Thymus (tissue), 11 donors: Measurements from ENCODE around the gene CYB5B. TPM values are rescaled to one million over a fixed set of nuclear protein-coding genes. Genes with fewer than 3 reads are reported as not detected.

Experiments used
- DNase-seq, 9 donors: peaks; one replicate each; pipeline ENCODE4 v3.0.0-alpha.2; 2013; ENCODE audit warnings: low spot score in 9 of 9, low read depth in 6 of 9, missing footprints in 1 of 9
- H3K27ac ChIP-seq, 2 donors: one replicate each; pipeline ENCODE4 v1.5.1; 2013; ENCODE audit warnings: control low read depth in 1 of 2, low read depth in 1 of 2, low read length in 1 of 2, mild to moderate bottlenecking in 1 of 2, moderate library complexity in 1 of 2
- H3K27me3 ChIP-seq, 2 donors: one replicate each; pipeline ENCODE4 v1.5.1; 2013; ENCODE audit warnings: low read length in 1 of 2; ENCODE audit not compliant: control insufficient read depth in 2 of 2, insufficient read depth in 1 of 2
- H3K36me3 ChIP-seq, 2 donors: one replicate each; pipeline ENCODE4 v1.5.1; 2013; ENCODE audit warnings: low read length in 1 of 2, mild to moderate bottlenecking in 1 of 2, moderate library complexity in 1 of 2; ENCODE audit not compliant: control insufficient read depth in 2 of 2, insufficient read depth in 2 of 2
- H3K4me1 ChIP-seq, 2 donors: one replicate each; pipeline ENCODE4 v1.5.1; 2013; ENCODE audit warnings: low read length in 2 of 2; ENCODE audit not compliant: control insufficient read depth in 2 of 2, insufficient read depth in 2 of 2
- H3K4me3 ChIP-seq, 2 donors: one replicate each; pipeline ENCODE4 v1.5.1; 2013; ENCODE audit warnings: low read length in 2 of 2, control low read depth in 1 of 2, mild to moderate bottlenecking in 1 of 2
- H3K9me3 ChIP-seq, 2 donors: one replicate each; pipeline ENCODE4 v1.5.1; 2013; ENCODE audit warnings: low read length in 1 of 2, mild to moderate bottlenecking in 1 of 2; ENCODE audit not compliant: control insufficient read depth in 2 of 2, insufficient read depth in 1 of 2
- WGBS: extraction: QIAGEN DNeasy Blood & Tissue Kit; methylation state at CpG from one replicate; pipeline ENCODE4 v1.1.7; 2013; 5-methylcytosine and 5-hydroxymethylcytosine counted together
- polyA plus RNA-seq: library from polyadenylated mRNA; stranded (reverse); fragments of 200-250 nt; gene quantifications from one replicate; pipeline ENCODE4 v1.2.3, GENCODE V29; 2013
- total RNA-seq: library from RNA; stranded (reverse); fragments of 120-200 nt; gene quantifications from one replicate; pipeline ENCODE4 v1.2.4, GENCODE V29; 2013
- donor health status: healthy.

Gene CYB5B
- total and polyA plus RNA-seq, 2 donors, result 64.8 to 76.4 TPM

DNA sequence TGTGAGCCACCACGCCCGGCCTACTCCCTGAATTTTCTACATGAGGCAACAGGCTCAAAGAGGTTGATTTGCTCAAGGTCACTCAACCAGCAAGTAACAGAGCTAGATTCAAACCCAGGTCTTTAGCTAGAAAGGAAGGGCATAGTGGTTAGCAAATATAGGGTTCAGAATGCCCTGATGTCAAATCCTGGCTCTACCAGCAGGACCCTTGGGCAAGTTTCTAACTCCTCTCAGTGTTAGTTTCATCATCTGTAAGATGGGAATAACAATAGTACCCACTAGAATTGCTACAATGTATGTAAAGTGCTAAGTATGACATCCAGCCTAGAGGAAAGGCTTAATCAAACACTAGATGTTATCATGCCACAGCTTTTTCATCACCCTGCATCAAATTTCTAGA lies 19.1 kb upstream of the CYB5B start:
- H3K36me3 ChIP-seq, result no peaks in the 10 kb centered on the region
- H3K27ac ChIP-seq, result no peak overlapping the region
- no peak overlapping the region for H3K4me3 ChIP-seq
- DNase-seq, result no peak
- 96% methylated on average over 2 of the region's 2 CpGs for WGBS
- no peaks in the 10 kb centered on the region for H3K9me3 ChIP-seq
- no peaks in the 10 kb centered on the region for H3K27me3 ChIP-seq
- H3K4me1 ChIP-seq, result peaks cover 0 to under 1% of the 10 kb centered on the region in 2 donors

DNA sequence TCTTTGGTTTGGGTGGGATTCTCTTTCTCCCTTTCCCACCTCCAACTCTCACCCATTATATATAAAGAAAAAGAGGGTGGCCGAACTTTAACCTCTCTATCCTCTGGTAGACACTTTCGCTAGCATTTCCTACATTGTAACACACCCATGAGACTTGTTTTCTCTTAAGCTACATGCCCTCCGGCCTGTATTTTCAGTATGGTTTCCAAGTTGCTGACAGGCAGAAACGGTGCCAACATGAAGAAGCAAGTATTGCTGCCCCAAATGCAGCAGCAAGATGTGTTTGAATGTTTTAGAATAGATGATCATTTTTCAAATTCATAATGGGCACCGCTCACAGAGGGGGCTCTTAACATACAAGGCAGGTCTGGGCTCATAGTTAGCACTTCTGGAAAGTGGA lies 18.7 kb upstream of the CYB5B start:
- no peaks in the 10 kb centered on the region for H3K36me3 ChIP-seq
- no peaks in the 10 kb centered on the region for H3K9me3 ChIP-seq
- DNase-seq, result no peak
- no peaks in the 10 kb centered on the region for H3K27me3 ChIP-seq
- 95% methylated on average over 5 of the region's 5 CpGs for WGBS
- H3K4me3 ChIP-seq, result no peak overlapping the region
- no peak overlapping the region for H3K27ac ChIP-seq
- H3K4me1 ChIP-seq, result peaks cover 0 to 5% of the 10 kb centered on the region in 2 donors

DNA sequence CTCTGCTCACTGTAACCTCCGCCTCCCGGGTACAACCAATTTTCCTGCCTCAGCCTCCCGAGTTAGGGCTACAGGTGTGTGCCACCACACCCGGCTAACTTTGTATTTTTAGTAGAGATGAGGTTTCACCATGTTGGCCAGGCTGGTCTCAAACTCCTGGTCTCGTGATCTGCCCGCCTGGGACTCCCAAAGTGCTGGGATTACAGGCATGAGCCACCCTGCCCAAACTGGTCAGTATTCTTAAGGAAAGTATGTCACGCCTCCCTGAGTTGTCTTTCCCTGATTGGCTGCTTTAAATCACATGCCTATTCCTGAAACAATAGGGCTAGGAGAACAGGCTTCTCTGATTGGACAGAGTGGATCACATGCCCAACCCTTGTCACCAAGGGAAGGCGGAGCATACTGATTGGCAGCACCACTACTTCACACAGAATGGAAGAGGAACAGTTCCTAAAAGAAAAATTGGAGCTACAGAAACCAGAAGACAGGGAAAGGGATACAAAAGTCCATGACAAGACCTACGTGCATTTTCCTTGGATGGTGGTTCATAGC lies 17.6 kb upstream of the CYB5B start:
- Histone ChIP-seq H3K9me3 (no peaks in the 10 kb centered on the region), H3K27me3 (no peaks in the 10 kb centered on the region), H3K4me1 (peaks cover 0 to 11% of the 10 kb centered on the region in 2 donors), H3K36me3 (no peaks in the 10 kb centered on the region), H3K27ac (no peak overlapping the region), H3K4me3 (no peak overlapping the region)
- no peak for DNase-seq
- whole genome bisulfite sequencing, result 97% methylated on average over 9 of the region's 9 CpGs

DNA sequence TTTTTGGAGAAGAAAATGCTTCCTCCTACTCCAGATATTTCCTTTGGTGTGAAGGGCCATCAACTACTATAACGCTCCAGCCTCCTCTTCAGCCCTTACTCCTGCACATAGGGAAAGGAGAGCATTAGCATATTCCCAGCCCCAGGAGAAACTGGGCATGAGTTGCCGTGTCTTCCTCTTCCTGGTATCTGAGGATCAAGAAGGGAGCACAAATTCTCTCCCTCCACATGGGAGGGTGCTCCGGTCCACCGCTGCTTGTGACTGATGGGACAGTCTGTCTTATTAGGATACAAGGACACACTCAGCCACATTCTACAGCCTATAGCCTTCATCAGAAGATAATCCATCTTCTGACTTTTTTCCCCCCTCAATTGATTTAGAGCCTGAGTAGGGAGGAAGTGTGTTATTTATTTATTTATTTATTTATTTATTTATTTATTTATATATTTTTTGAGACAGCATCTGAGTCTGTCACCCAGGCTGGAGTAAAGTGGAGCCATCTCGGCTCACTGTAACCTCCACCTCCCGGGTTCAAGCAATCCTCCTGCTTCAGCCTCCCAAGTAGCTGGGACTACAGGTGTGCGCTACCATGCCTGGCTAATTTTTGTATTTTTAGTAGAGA lies 16.6 kb upstream of the CYB5B start:
- H3K27ac ChIP-seq, result no peak overlapping the region

GRCh38 chr16:69408475-69408874 lies 15.9 kb upstream of the CYB5B start:
- no peaks in the 10 kb centered on the region for H3K27me3 ChIP-seq
- no peaks in the 10 kb centered on the region for H3K9me3 ChIP-seq
- 92% methylated on average over 6 of the region's 6 CpGs for WGBS
- H3K4me3 ChIP-seq, result no peak overlapping the region
- no peak for DNase-seq
- no peaks in the 10 kb centered on the region for H3K36me3 ChIP-seq
- peaks cover 0 to 16% of the 10 kb centered on the region in 2 donors for H3K4me1 ChIP-seq
- no peak overlapping the region for H3K27ac ChIP-seq

More for the DNA sequence above, 16.6 kb upstream of the CYB5B start:
- 96% methylated on average over 7 of the region's 7 CpGs for WGBS
- no peaks in the 10 kb centered on the region for H3K27me3 ChIP-seq
- H3K9me3 ChIP-seq, result no peaks in the 10 kb centered on the region
- no peak overlapping the region for H3K4me3 ChIP-seq
- H3K36me3 ChIP-seq, result no peaks in the 10 kb centered on the region
- H3K4me1 ChIP-seq, result peaks cover 0 to 16% of the 10 kb centered on the region in 2 donors
- no peak for DNase-seq

- no peak for DNase-seq
- Histone ChIP-seq H3K27ac (peak overlapping the region; percentile 11 to 53), H3K4me1 (peaks cover 0 to 16% of the 10 kb centered on the region in 2 donors), H3K27me3 (no peaks in the 10 kb centered on the region), H3K4me3 (no peak overlapping the region), H3K9me3 (no peaks in the 10 kb centered on the region), H3K36me3 (no peaks in the 10 kb centered on the region)
- WGBS, result 90% methylated on average over 6 of the region's 6 CpGs
Observed at GRCh38 chr16:69410219-69410990, 14.0 kb upstream of the CYB5B start.

GRCh38 chr16:69411064-69411985 lies 13.1 kb upstream of the CYB5B start:
- peak overlapping the region in 1 of 2 donors; percentile 71 for H3K27ac ChIP-seq
- peak in 3 of 9 donors; percentile 27 to 59 (median 41) for DNase-seq

GRCh38 chr16:69412287-69412686 lies 12.1 kb upstream of the CYB5B start:
- H3K4me1 ChIP-seq, result peaks cover 0 to 16% of the 10 kb centered on the region in 2 donors
- 93% methylated on average over 12 of the region's 12 CpGs for WGBS
- H3K27ac ChIP-seq, result no peak overlapping the region

More at GRCh38 chr16:69411064-69411985, 13.1 kb upstream of the CYB5B start:
- Histone ChIP-seq H3K27me3 (no peaks in the 10 kb centered on the region), H3K4me1 (peaks cover 0 to 16% of the 10 kb centered on the region in 2 donors), H3K4me3 (no peak overlapping the region), H3K9me3 (no peaks in the 10 kb centered on the region), H3K36me3 (no peaks in the 10 kb centered on the region)
- WGBS, result 88% methylated on average over 18 of the region's 18 CpGs

More at GRCh38 chr16:69412287-69412686, 12.1 kb upstream of the CYB5B start:
- no peak for DNase-seq
- H3K9me3 ChIP-seq, result no peaks in the 10 kb centered on the region
- no peaks in the 10 kb centered on the region for H3K36me3 ChIP-seq
- H3K4me3 ChIP-seq, result no peak overlapping the region
- H3K27me3 ChIP-seq, result no peaks in the 10 kb centered on the region
